GM12878 (cell line): ENCODE measurements around the gene LCN9.

Experiments used
- CREM ChIP-seq: IDR thresholded peaks from 2 replicates; pipeline ENCODE4 v1.6.1; 2014; ENCODE audit warnings: antibody characterized with exemption, low read depth
- CTCF ChIP-seq, 3 experiments: IDR thresholded peaks in 2 of 3; conservative IDR thresholded peaks in 1 of 3; 2 replicates each; pipeline ENCODE4 v1.5.1; 2011; ENCODE audit warnings: low read depth in 3 of 3, low read length in 3 of 3, mild to moderate bottlenecking in 3 of 3, control low read depth in 2 of 3, moderate library complexity in 2 of 3, inconsistent platforms in 1 of 3, mixed read lengths in 1 of 3; ENCODE audit not compliant: control insufficient read depth in 2 of 3, insufficient read depth in 1 of 3; ENCODE audit errors: extremely low read depth in 1 of 3
- GABPA ChIP-seq: IDR thresholded peaks from 2 replicates; pipeline ENCODE4 v1.6.1; 2014; ENCODE audit warnings: antibody characterized with exemption, low read depth, mild to moderate bottlenecking, inconsistent platforms
- IRF3 ChIP-seq: fragments of 450-650 bp; IDR thresholded peaks from 2 replicates; pipeline ENCODE4 v1.6.1; 2014; ENCODE audit warnings: mild to moderate bottlenecking
- NR2C2 ChIP-seq: IDR thresholded peaks from 2 replicates; pipeline ENCODE4 v1.6.1; 2011; ENCODE audit warnings: borderline replicate concordance, low read depth; ENCODE audit not compliant: control insufficient read depth, insufficient read length
- POLR2AphosphoS5 ChIP-seq: IDR thresholded peaks from 2 replicates; pipeline ENCODE4 v1.6.1; 2011; ENCODE audit warnings: mild to moderate bottlenecking, low read length, inconsistent platforms
- RAD21 ChIP-seq: IDR thresholded peaks from 2 replicates; pipeline ENCODE4 v1.6.1; 2011; ENCODE audit warnings: mild to moderate bottlenecking, low read depth, low read length, moderate library complexity; ENCODE audit not compliant: insufficient read depth
- RCOR1 ChIP-seq: conservative IDR thresholded peaks from 2 replicates; pipeline ENCODE4 v1.6.1; 2012; ENCODE audit warnings: low read depth, low read length, improper control_type of control experiment
- TF ChIP-seq, protein P1 (sequence below): IDR thresholded peaks from 2 replicates; pipeline ENCODE4 v1.6.1; 2012; ENCODE audit warnings: low read depth, low read length, improper control_type of control experiment

GRCh38 chr9:135708164-135708563, 45.1 kb downstream of the LCN9 start:
- no peak for TF ChIP-seq RAD21
- TF ChIP-seq CTCF (IDR thresholded peaks at IDR 0.05 in 2 of 3, conservative IDR thresholded peaks at IDR 0.05 in 1 of 3; ENCODE audit: control insufficient read depth in 2 of 3, extremely low read depth in 1 of 3, insufficient read depth in 1 of 3, low read depth in 3 of 3, low read length in 3 of 3), result no peak
- TF ChIP-seq NR2C2, result no peak
- TF ChIP-seq POLR2AphosphoS5, result no peak
- TF ChIP-seq GABPA, result no peak
- TF ChIP-seq, protein P1, sequence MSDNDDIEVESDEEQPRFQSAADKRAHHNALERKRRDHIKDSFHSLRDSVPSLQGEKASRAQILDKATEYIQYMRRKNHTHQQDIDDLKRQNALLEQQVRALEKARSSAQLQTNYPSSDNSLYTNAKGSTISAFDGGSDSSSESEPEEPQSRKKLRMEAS, result no peak
- TF ChIP-seq RCOR1, result no peak
- no peak for TF ChIP-seq CREM
- TF ChIP-seq IRF3, result no peak
